Neuron (in vitro differentiated cells): ENCODE measurements around the gene ADGRV1.
A peak's percentile ranks its signal among the peaks of the same experiment; 100 is the strongest.
"Not testable (repeated sequence)": the region's sequence is repeated elsewhere in the genome, so short reads cannot be mapped to it uniquely, and the experiment has no call there.

ENCODE experiments used
- H2AFZ ChIP-seq: one replicate; pipeline ENCODE4 v1.6.1; 2013; ENCODE audit warnings: low read depth, mild to moderate bottlenecking, inconsistent platforms, low read length, moderate library complexity
- H3K27me3 ChIP-seq: one replicate; pipeline ENCODE4 v1.6.1; 2013; ENCODE audit warnings: low read length; ENCODE audit not compliant: insufficient read depth
- H3K36me3 ChIP-seq: one replicate; pipeline ENCODE4 v1.6.1; 2013; ENCODE audit warnings: low read length; ENCODE audit not compliant: insufficient read depth
- H3K4me1 ChIP-seq: one replicate; pipeline ENCODE4 v1.6.1; 2013; ENCODE audit warnings: low read length; ENCODE audit not compliant: insufficient read depth
- H3K4me3 ChIP-seq: 2 replicates; pipeline ENCODE4 v1.5.1; 2013; ENCODE audit warnings: mild to moderate bottlenecking, low read length, moderate library complexity
- H3K9me3 ChIP-seq: one replicate; pipeline ENCODE4 v1.6.1; 2013; ENCODE audit warnings: low read length

ADGRV1 gene

GRCh38 chr5:90618071-90618470 is 59.5 kb downstream of the ADGRV1 start:
- Histone ChIP-seq H3K36me3 (peaks cover 22% of the 10 kb centered on the region), H3K27me3 (no peaks in the 10 kb centered on the region), H3K4me1 (peaks cover 22% of the 10 kb centered on the region), H3K4me3 (no peak overlapping the region), H3K9me3 (no peaks in the 10 kb centered on the region), H2AFZ (no peak overlapping the region)

- peaks cover 36% of the 10 kb centered on the region for H3K36me3 ChIP-seq
- not testable (repeated sequence) for H3K4me3 ChIP-seq, H3K9me3 ChIP-seq, H2AFZ ChIP-seq, H3K27me3 ChIP-seq, H3K4me1 ChIP-seq
Observed at GRCh38 chr5:90619762-90620161, 61.2 kb downstream of the ADGRV1 start.

GRCh38 chr5:90621848-90622247 is 63.3 kb downstream of the ADGRV1 start:
- Histone ChIP-seq H2AFZ (no peak overlapping the region), H3K36me3 (peaks cover 49% of the 10 kb centered on the region), H3K27me3 (no peaks in the 10 kb centered on the region), H3K4me3 (no peak overlapping the region), H3K9me3 (no peaks in the 10 kb centered on the region), H3K4me1 (peaks cover 10% of the 10 kb centered on the region)

- Histone ChIP-seq H3K27me3 (no peaks in the 10 kb centered on the region), H2AFZ (no peak overlapping the region), H3K36me3 (peaks cover 77% of the 10 kb centered on the region), H3K4me3 (no peak overlapping the region), H3K9me3 (peaks cover 1% of the 10 kb centered on the region), H3K4me1 (peaks cover under 1% of the 10 kb centered on the region)
Observed at GRCh38 chr5:90626493-90626892, 67.9 kb downstream of the ADGRV1 start.

GRCh38 chr5:90628492-90628891 is 69.9 kb downstream of the ADGRV1 start:
- H3K36me3 ChIP-seq: peaks cover 60% of the 10 kb centered on the region
- H3K4me3 ChIP-seq: no peak overlapping the region
- H3K9me3 ChIP-seq: peaks cover 1% of the 10 kb centered on the region
- H3K4me1 ChIP-seq: peaks cover 19% of the 10 kb centered on the region
- no peak overlapping the region for H2AFZ ChIP-seq
- no peaks in the 10 kb centered on the region for H3K27me3 ChIP-seq

GRCh38 chr5:90632791-90633190 is 74.2 kb downstream of the ADGRV1 start:
- Histone ChIP-seq H3K9me3 (peaks cover 1% of the 10 kb centered on the region), H3K36me3 (peaks cover 35% of the 10 kb centered on the region), H3K4me3 (no peak overlapping the region), H3K4me1 (peaks cover 35% of the 10 kb centered on the region), H2AFZ (no peak overlapping the region), H3K27me3 (no peaks in the 10 kb centered on the region)

- Histone ChIP-seq H2AFZ (no peak overlapping the region), H3K4me3 (no peak overlapping the region)
Observed at GRCh38 chr5:90636948-90637347, 78.4 kb downstream of the ADGRV1 start.

GRCh38 chr5:90637731-90638130 is 79.1 kb downstream of the ADGRV1 start:
- Histone ChIP-seq H3K4me3 (no peak overlapping the region), H3K9me3 (no peaks in the 10 kb centered on the region), H2AFZ (no peak overlapping the region), H3K4me1 (peaks cover 45% of the 10 kb centered on the region), H3K27me3 (no peaks in the 10 kb centered on the region), H3K36me3 (peaks cover 26% of the 10 kb centered on the region)

More at GRCh38 chr5:90636948-90637347, 78.4 kb downstream of the ADGRV1 start:
- H3K4me1 ChIP-seq: peaks cover 52% of the 10 kb centered on the region
- H3K36me3 ChIP-seq: peaks cover 22% of the 10 kb centered on the region
- H3K9me3 ChIP-seq: no peaks in the 10 kb centered on the region
- H3K27me3 ChIP-seq: no peaks in the 10 kb centered on the region

- H3K27me3 ChIP-seq: no peaks in the 10 kb centered on the region
- no peaks in the 10 kb centered on the region for H3K9me3 ChIP-seq
- H3K36me3 ChIP-seq: peaks cover 32% of the 10 kb centered on the region
- no peak overlapping the region for H3K4me3 ChIP-seq
- peaks cover 37% of the 10 kb centered on the region for H3K4me1 ChIP-seq
- H2AFZ ChIP-seq: no peak overlapping the region
Observed at GRCh38 chr5:90638878-90639277, 80.3 kb downstream of the ADGRV1 start.

- H3K36me3 ChIP-seq: peaks cover 34% of the 10 kb centered on the region
Observed at GRCh38 chr5:90640484-90641059, 82.0 kb downstream of the ADGRV1 start.

GRCh38 chr5:90641528-90641927 is 82.9 kb downstream of the ADGRV1 start:
- no peaks in the 10 kb centered on the region for H3K9me3 ChIP-seq
- H3K27me3 ChIP-seq: no peaks in the 10 kb centered on the region
- H2AFZ ChIP-seq: no peak overlapping the region
- H3K4me1 ChIP-seq: peaks cover 35% of the 10 kb centered on the region
- no peak overlapping the region for H3K4me3 ChIP-seq
- peaks cover 33% of the 10 kb centered on the region for H3K36me3 ChIP-seq

More at GRCh38 chr5:90640484-90641059, 82.0 kb downstream of the ADGRV1 start:
- Histone ChIP-seq H3K9me3 (no peaks in the 10 kb centered on the region), H3K27me3 (no peaks in the 10 kb centered on the region), H3K4me1 (peaks cover 35% of the 10 kb centered on the region), H2AFZ (no peak overlapping the region), H3K4me3 (peak overlapping the region; percentile 2)

- no peak overlapping the region for H3K4me3 ChIP-seq
- peaks cover 37% of the 10 kb centered on the region for H3K36me3 ChIP-seq
- H2AFZ ChIP-seq: no peak overlapping the region
- H3K27me3 ChIP-seq: no peaks in the 10 kb centered on the region
- peaks cover 35% of the 10 kb centered on the region for H3K4me1 ChIP-seq
- H3K9me3 ChIP-seq: no peaks in the 10 kb centered on the region
Observed at GRCh38 chr5:90642706-90643229, 84.2 kb downstream of the ADGRV1 start.

- Histone ChIP-seq H3K4me1 (peaks cover 35% of the 10 kb centered on the region), H3K4me3 (no peak overlapping the region), H2AFZ (no peak overlapping the region), H3K27me3 (no peaks in the 10 kb centered on the region), H3K9me3 (no peaks in the 10 kb centered on the region), H3K36me3 (peaks cover 37% of the 10 kb centered on the region)
Observed at GRCh38 chr5:90644132-90644531, 85.5 kb downstream of the ADGRV1 start.
